BLaER1 (cell line): ENCODE results near the gene CDH13.

Experiments
- H3K27ac ChIP-seq: shearing (Covaris generic); formaldehyde crosslinking; 2 replicates; pipeline ENCODE4 v1.8.1; 2022
- H3K27me3 ChIP-seq: shearing (Covaris generic); formaldehyde crosslinking; 2 replicates; pipeline ENCODE4 v1.8.1; 2022
- H3K36me3 ChIP-seq: shearing (Covaris generic); formaldehyde crosslinking; 2 replicates; pipeline ENCODE4 v1.8.1; 2022
- H3K4me1 ChIP-seq: shearing (Covaris generic); formaldehyde crosslinking; 2 replicates; pipeline ENCODE4 v1.8.1; 2022
- H3K4me2 ChIP-seq: shearing (Covaris generic); formaldehyde crosslinking; 2 replicates; pipeline ENCODE4 v1.8.1; 2022
- H3K4me3 ChIP-seq: shearing (Covaris generic); formaldehyde crosslinking; 2 replicates; pipeline ENCODE4 v1.8.1; 2022
- H3K9ac ChIP-seq: shearing (Covaris generic); formaldehyde crosslinking; 2 replicates; pipeline ENCODE4 v1.8.1; 2022
- H3K9me3 ChIP-seq: shearing (Covaris generic); formaldehyde crosslinking; 2 replicates; pipeline ENCODE4 v1.8.1; 2022
- H4K20me1 ChIP-seq: shearing (Covaris generic); formaldehyde crosslinking; 2 replicates; pipeline ENCODE4 v1.8.1; 2022
- Cebpa-rat ChIP-seq: shearing (Covaris generic); IDR thresholded peaks from 2 replicates; pipeline ENCODE4 v1.8.1; 2022

CDH13 gene

DNA sequence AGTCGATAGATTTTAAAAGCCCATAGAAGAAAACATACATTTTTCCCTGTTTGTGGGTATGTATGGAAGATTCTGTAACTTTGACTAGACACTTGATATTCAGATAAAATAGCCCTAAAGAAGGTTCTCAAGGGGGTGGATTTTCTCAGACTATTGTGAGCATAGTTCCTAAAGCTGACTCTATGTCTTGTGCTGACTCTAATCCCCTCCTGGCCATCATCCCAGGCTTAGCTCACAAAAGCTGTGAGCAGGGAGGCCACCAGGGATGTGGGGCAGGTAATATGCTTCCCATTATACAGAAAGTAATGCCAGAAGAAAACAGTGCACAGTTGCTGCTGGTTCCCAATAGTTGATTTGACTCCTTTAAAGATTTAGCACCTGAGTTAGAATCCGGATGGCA is 32.0 kb downstream of the CDH13 start:
- Histone ChIP-seq H3K4me2 (no peak overlapping the region), H3K36me3 (no peaks in the 10 kb centered on the region), H3K9me3 (no peaks in the 10 kb centered on the region), H3K27ac (no peak overlapping the region), H3K27me3 (no peaks in the 10 kb centered on the region), H4K20me1 (no peaks in the 10 kb centered on the region), H3K4me1 (peaks cover 18% of the 10 kb centered on the region), H3K4me3 (no peak overlapping the region), H3K9ac (no peak overlapping the region)
- no peak for TF ChIP-seq Cebpa-rat

DNA sequence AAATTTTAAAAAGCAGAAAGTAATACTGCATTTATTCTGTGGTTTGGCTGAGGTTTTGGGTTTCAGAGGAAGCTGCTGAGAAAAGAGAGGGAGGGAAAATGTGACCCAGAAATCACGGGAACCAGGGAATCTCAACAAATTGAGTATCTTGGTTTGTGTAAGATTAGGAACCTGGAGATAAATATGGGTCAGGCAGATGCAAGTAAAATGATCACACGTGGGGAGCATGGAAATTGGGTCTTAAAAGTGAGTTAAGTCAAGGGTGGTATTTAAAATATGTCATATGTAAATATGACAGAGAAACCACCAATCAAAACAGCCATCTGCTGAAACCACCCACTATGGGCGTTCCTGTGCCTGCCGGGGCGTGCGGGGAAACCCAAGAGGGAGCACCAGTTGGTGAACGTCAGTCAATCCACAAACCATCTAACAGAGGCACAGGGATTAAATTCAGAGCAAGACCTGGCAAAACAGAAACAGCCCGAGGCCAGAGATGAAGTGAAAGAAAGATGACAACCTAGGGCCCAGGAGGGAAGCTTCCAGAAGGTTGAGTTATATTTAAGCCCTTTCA is 33.4 kb downstream of the CDH13 start:
- Histone ChIP-seq H4K20me1 (no peaks in the 10 kb centered on the region), H3K4me2 (no peak overlapping the region), H3K27me3 (no peaks in the 10 kb centered on the region), H3K4me3 (no peak overlapping the region), H3K9ac (no peak overlapping the region), H3K27ac (no peak overlapping the region), H3K4me1 (peaks cover 7% of the 10 kb centered on the region), H3K9me3 (no peaks in the 10 kb centered on the region), H3K36me3 (no peaks in the 10 kb centered on the region)
- no peak for TF ChIP-seq Cebpa-rat

DNA sequence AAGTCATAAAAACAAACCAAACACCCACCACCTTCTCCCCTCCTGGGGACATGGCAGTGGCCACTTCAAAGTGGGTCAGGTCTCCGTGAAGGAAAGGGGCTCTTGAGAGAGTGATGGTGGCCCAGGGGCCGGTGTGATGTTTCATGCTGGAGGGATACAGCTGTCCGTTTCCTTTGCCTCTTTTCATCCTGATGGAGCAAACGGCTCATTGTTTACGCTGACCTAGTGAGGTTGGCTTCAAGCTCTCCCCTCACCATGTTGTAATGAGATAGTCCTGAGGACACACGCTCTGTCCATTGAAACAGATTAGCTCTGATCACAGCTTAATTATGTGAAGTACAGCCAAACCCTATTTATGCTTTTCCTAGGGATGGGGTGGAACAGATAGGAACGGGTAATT is 34.2 kb downstream of the CDH13 start:
- H3K9me3 ChIP-seq: no peaks in the 10 kb centered on the region
- H3K27ac ChIP-seq: no peak overlapping the region
- H3K4me2 ChIP-seq: no peak overlapping the region
- H3K27me3 ChIP-seq: no peaks in the 10 kb centered on the region
- H3K9ac ChIP-seq: no peak overlapping the region
- no peak for TF ChIP-seq Cebpa-rat
- H4K20me1 ChIP-seq: no peaks in the 10 kb centered on the region
- no peaks in the 10 kb centered on the region for H3K4me1 ChIP-seq
- H3K4me3 ChIP-seq: no peak overlapping the region
- no peaks in the 10 kb centered on the region for H3K36me3 ChIP-seq

DNA sequence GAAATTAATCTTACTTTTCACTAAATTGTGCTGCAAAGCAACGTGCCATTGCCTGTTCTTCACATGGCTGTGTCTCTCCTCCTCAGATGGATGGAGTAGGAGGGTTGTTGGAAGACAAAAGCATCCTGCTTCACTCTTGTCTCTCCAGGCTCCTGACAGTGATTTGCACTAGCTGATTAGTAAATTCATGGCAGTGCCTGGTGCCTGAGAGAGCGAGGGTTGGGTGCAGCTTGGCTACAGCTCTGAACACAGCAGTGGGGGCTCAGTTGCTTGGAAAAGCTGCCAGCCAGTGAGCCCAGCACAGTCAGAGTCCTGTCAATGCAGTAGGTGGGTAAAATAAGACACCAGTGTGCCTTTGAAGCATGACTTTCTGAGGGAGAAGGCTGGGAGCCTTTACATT is 37.4 kb downstream of the CDH13 start:
- no peaks in the 10 kb centered on the region for H3K36me3 ChIP-seq
- H3K27ac ChIP-seq: no peak overlapping the region
- H3K4me1 ChIP-seq: no peaks in the 10 kb centered on the region
- no peaks in the 10 kb centered on the region for H3K27me3 ChIP-seq
- H3K9ac ChIP-seq: no peak overlapping the region
- H3K4me2 ChIP-seq: no peak overlapping the region
- no peak overlapping the region for H3K4me3 ChIP-seq
- H3K9me3 ChIP-seq: no peaks in the 10 kb centered on the region
- no peak for TF ChIP-seq Cebpa-rat
- H4K20me1 ChIP-seq: no peaks in the 10 kb centered on the region

DNA sequence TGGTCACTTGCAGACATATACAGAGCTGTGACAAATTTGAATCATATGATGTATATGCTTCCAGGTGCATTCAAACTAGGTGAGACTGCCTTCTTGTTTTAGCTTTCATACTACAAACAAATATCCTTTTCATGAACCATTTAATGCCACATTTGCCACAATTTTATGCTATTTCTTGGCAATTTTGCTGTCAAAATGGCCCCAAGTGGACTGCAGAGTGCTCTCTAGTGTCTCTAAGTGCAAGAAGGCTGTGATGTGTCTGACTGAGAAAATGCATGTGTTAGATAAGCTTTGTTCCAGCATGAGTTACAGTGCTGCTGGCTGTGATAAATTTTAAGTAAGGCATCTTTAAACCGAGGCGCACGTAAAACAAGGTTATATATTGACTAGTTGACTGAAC is 38.3 kb downstream of the CDH13 start:
- Histone ChIP-seq H4K20me1 (no peaks in the 10 kb centered on the region), H3K9ac (no peak overlapping the region), H3K27me3 (no peaks in the 10 kb centered on the region), H3K27ac (no peak overlapping the region), H3K36me3 (no peaks in the 10 kb centered on the region), H3K4me1 (no peaks in the 10 kb centered on the region), H3K4me2 (no peak overlapping the region), H3K4me3 (no peak overlapping the region), H3K9me3 (no peaks in the 10 kb centered on the region)
- no peak for TF ChIP-seq Cebpa-rat

DNA sequence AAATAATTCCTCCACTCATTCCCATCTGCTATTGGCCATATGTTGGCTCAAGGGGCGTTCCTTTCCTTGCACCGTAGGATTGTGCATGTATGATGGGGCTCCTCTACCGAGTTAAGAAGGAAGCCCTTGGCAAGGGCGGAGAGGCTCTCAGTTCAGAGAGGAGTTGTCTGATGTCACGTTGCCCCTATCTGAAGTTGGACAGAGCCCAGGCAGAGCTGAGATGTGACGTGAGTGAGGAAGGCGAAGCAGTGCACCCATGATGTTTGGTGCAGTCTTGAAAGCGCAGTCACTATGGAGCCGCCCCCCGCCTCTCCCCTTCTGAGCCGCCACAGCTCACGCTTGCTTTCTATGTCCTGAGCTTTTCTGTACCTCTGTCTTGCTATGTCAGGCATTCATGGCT is 40.7 kb downstream of the CDH13 start:
- no peak overlapping the region for H3K27ac ChIP-seq
- H3K4me1 ChIP-seq: no peaks in the 10 kb centered on the region
- H3K4me2 ChIP-seq: no peak overlapping the region
- H3K4me3 ChIP-seq: no peak overlapping the region
- H4K20me1 ChIP-seq: no peaks in the 10 kb centered on the region
- no peaks in the 10 kb centered on the region for H3K9me3 ChIP-seq
- no peaks in the 10 kb centered on the region for H3K36me3 ChIP-seq
- TF ChIP-seq Cebpa-rat: no peak
- H3K27me3 ChIP-seq: no peaks in the 10 kb centered on the region
- H3K9ac ChIP-seq: no peak overlapping the region

DNA sequence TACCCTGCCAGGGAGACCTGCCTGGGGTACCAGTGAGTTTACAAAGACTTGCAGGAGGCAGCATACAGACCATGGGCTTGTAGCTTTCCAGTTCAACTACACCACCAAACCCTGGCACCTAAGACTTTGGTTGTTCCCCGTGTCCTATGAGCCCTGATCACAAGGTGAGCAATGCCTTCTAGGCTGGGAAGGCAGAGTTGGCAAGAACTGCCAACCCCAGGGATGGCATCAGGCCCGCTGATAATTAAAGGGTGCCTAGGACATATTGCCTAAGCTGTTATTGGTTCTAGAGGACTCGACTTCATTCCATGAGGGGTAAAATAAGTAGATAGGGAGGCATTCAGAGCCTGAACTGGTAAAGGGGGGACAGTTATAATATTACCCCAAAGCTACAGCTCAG is 41.3 kb downstream of the CDH13 start:
- Histone ChIP-seq H3K4me2 (no peak overlapping the region), H3K9ac (no peak overlapping the region), H3K36me3 (no peaks in the 10 kb centered on the region), H3K4me3 (no peak overlapping the region), H4K20me1 (no peaks in the 10 kb centered on the region), H3K9me3 (no peaks in the 10 kb centered on the region), H3K4me1 (no peaks in the 10 kb centered on the region), H3K27ac (no peak overlapping the region), H3K27me3 (no peaks in the 10 kb centered on the region)
- no peak for TF ChIP-seq Cebpa-rat

DNA sequence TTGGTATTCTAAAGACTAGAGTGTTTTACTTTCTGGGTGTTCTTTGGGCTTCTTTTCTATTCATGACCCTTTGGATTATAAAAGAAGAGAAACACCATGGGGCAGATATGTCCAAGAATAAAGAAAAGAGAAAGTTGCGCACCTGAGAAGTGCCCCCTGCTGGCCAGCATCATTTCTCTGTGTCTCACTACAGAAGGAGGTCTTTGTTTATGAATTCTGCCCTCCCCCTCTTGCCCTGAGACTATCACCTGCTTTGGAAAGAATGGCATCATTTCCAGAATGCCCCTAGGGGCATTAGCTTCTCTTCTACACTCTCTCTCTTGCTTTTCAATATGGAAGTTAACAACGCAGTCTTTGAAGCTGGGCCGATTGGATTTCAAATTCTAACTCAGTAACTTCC is 45.0 kb downstream of the CDH13 start:
- Histone ChIP-seq H3K36me3 (no peaks in the 10 kb centered on the region), H3K27ac (no peak overlapping the region), H3K4me1 (no peaks in the 10 kb centered on the region), H3K9ac (no peak overlapping the region), H3K9me3 (no peaks in the 10 kb centered on the region), H4K20me1 (no peaks in the 10 kb centered on the region), H3K4me3 (no peak overlapping the region), H3K4me2 (no peak overlapping the region), H3K27me3 (no peaks in the 10 kb centered on the region)
- TF ChIP-seq Cebpa-rat: no peak

DNA sequence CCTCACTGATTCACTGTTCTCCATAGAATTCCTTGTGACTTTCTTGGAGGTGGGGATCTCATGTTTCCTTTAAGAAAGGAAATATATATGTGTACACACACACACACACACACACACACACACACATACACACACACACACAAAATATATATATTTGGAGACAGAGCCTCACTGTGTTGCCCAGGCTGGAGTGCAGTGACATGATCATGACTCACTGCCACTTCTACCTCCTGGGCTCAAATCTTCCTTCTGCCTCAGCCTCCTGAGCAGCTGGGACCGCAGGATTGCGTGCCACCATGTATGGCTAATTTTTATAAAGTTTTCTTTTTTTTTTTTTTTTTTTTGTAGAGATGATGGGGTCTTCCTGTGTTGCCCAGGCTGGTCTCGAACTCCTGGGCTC is 45.9 kb downstream of the CDH13 start:
- Histone ChIP-seq H3K36me3 (no peaks in the 10 kb centered on the region), H3K27me3 (no peaks in the 10 kb centered on the region), H3K4me2 (no peak overlapping the region), H4K20me1 (no peaks in the 10 kb centered on the region), H3K4me3 (no peak overlapping the region), H3K27ac (no peak overlapping the region), H3K4me1 (no peaks in the 10 kb centered on the region), H3K9me3 (no peaks in the 10 kb centered on the region), H3K9ac (no peak overlapping the region)
- TF ChIP-seq Cebpa-rat: no peak

DNA sequence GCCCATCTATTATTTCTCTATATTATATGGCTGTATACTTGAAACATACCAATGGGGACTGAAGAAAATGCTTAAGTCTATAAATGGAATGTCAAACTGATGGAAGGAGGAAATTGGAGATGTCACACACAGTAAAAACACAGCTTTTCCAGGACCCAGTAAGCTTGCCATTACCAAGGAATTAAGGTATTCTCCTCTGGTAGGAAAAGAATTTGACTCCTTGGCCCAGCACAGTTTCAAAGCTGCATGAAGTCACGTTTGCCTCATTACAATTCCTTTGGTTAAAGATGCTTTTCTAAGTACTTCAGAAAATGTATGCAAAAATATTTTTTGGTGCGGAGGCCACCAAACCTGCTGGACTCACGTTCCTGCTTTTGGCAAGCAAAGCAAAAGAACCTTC is 48.5 kb downstream of the CDH13 start:
- Histone ChIP-seq H3K27ac (no peak overlapping the region), H3K4me2 (no peak overlapping the region), H3K27me3 (no peaks in the 10 kb centered on the region), H4K20me1 (no peaks in the 10 kb centered on the region), H3K4me1 (no peaks in the 10 kb centered on the region), H3K9ac (no peak overlapping the region), H3K4me3 (no peak overlapping the region), H3K9me3 (no peaks in the 10 kb centered on the region), H3K36me3 (no peaks in the 10 kb centered on the region)
- no peak for TF ChIP-seq Cebpa-rat

DNA sequence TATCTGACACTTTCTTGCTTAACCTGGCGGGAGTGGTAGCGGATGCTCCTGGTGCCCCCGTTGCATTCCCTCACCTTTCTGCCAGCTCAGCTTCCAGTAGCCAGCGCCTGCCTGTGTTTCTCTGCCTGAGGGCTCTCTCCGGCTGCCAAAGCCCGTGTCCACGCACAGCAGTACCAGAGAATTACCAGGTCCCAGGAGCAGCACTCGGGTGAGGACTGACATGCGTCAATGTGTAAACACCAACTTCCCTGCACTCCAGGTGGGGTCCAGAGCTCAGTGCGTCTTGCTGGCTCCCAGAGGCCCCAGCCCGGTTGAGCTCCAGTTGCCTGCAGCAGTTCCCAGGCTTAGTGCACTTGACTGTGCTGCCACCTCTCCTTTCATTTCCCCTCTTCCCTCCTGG is 54.8 kb downstream of the CDH13 start:
- TF ChIP-seq Cebpa-rat: no peak
- no peaks in the 10 kb centered on the region for H3K36me3 ChIP-seq
- no peak overlapping the region for H3K4me3 ChIP-seq
- H3K9me3 ChIP-seq: no peaks in the 10 kb centered on the region
- H3K9ac ChIP-seq: no peak overlapping the region
- no peak overlapping the region for H3K27ac ChIP-seq
- no peaks in the 10 kb centered on the region for H4K20me1 ChIP-seq
- H3K4me1 ChIP-seq: no peaks in the 10 kb centered on the region
- no peaks in the 10 kb centered on the region for H3K27me3 ChIP-seq
- no peak overlapping the region for H3K4me2 ChIP-seq
